HepG2 (cell line): ENCODE data around the gene RBBP8NL. TPM values are rescaled to one million over a fixed set of nuclear protein-coding genes. Genes with fewer than 3 reads are reported as not detected.
A peak's percentile ranks its signal among the peaks of the same experiment; 100 is the strongest.

Experiments used
- ATAC-seq: fragments of 200-7000 bp; cut with Tn5 transposase; 3 replicates; pipeline ENCODE4 v1.9.1; 2020; ENCODE audit warnings: mild to moderate bottlenecking, moderate library complexity
- BruUV-seq: library from RNA; stranded (reverse); fragments of 400-500 nt; replicated peaks from 2 replicates; lab custom pipeline; 2021; lab: Mats Ljungman, UMichigan
- CTCF ChIA-PET: fragments of 300-600 bp; formaldehyde crosslinking; extraction: SDS; loops from one replicate; lab custom pipeline; 2021; ENCODE audit warnings: low total read pairs, inconsistent platforms, low intra/inter-chr PET ratio; lab: Yijun Ruan, JAX
- POLR2A ChIA-PET: fragments of 350-600 bp; sonication (Branson Sonifier 250); formaldehyde crosslinking; loops from one replicate; lab custom pipeline; 2020; ENCODE audit warnings: antibody characterized with exemption, inconsistent platforms; lab: Yijun Ruan, JAX
- DNase-seq: peaks from one replicate; pipeline ENCODE4 v3.0.0-alpha.2; 2015; ENCODE audit warnings: low spot score
- FAIRE-seq: peaks from 3 replicates; lab custom pipeline; 2011; peaks lifted over from hg19 to GRCh38; lab: Jason Lieb, UNC
- H2AFZ ChIP-seq: one replicate; pipeline ENCODE4 v1.6.1; 2011; ENCODE audit warnings: low read length, inconsistent platforms
- H3K27ac ChIP-seq: fragments of 300-600 bp; 3 replicates; pipeline ENCODE4 v1.8.0; 2011; ENCODE audit warnings: mixed run types, mild to moderate bottlenecking, mixed read lengths, low read length, inconsistent platforms; ENCODE audit not compliant: insufficient read depth; ENCODE audit errors: extremely low read length
- H3K27me3 ChIP-seq, 2 experiments: fragments of 200-600 bp in 1 of 2; 2 replicates in 1 of 2; 3 replicates in 1 of 2; pipeline versions ENCODE4 v1.6.0 to v1.8.0; 2011; ENCODE audit warnings: low read length in 2 of 2, mild to moderate bottlenecking in 2 of 2, moderate library complexity in 2 of 2, inconsistent platforms in 1 of 2; ENCODE audit not compliant: insufficient read depth in 2 of 2, control insufficient read depth in 1 of 2
- H3K36me3 ChIP-seq, 2 experiments: fragments of 200-600 bp in 1 of 2; replicated peaks in 1 of 2; 2 replicates in 1 of 2; 3 replicates in 1 of 2; pipeline versions ENCODE4 v1.5.1 to v1.8.0; 2011; ENCODE audit warnings: low read length in 2 of 2, inconsistent platforms in 1 of 2; ENCODE audit not compliant: insufficient read depth in 2 of 2, control insufficient read depth in 1 of 2
- H3K4me1 ChIP-seq: 2 replicates; pipeline ENCODE4 v1.5.1; 2012; ENCODE audit warnings: low read length, inconsistent platforms; ENCODE audit not compliant: insufficient read depth
- H3K4me2 ChIP-seq: 2 replicates; pipeline ENCODE4 v1.6.0; 2011; ENCODE audit warnings: low read depth, low read length, inconsistent platforms
- H3K4me3 ChIP-seq, 3 experiments: fragments of 200-600 bp in 1 of 3; sonication (generic), shearing (Covaris generic) in 1 of 3; replicated peaks in 1 of 3; 2 replicates each; pipeline ENCODE4 v1.5.1; 2011 to 2016; ENCODE audit warnings: low read length in 3 of 3, inconsistent platforms in 2 of 3, low read depth in 2 of 3, mild to moderate bottlenecking in 2 of 3, control low read depth in 1 of 3, mixed read lengths in 1 of 3; ENCODE audit not compliant: insufficient read depth in 1 of 3
- H3K79me2 ChIP-seq: one replicate; pipeline ENCODE4 v1.6.1; 2011; ENCODE audit warnings: low read length, inconsistent platforms; ENCODE audit not compliant: insufficient read depth
- H3K9ac ChIP-seq: 2 replicates; pipeline ENCODE4 v1.6.0; 2011; ENCODE audit warnings: mild to moderate bottlenecking, low read depth, low read length, inconsistent platforms; ENCODE audit not compliant: insufficient read depth
- H3K9me3 ChIP-seq: 2 replicates; pipeline ENCODE4 v1.5.1; 2012; ENCODE audit warnings: mild to moderate bottlenecking, low read length
- H4K20me1 ChIP-seq: 2 replicates; pipeline ENCODE4 v1.6.0; 2011; ENCODE audit warnings: inconsistent platforms, mild to moderate bottlenecking, low read length, moderate library complexity; ENCODE audit not compliant: insufficient read depth
- ARNT2 ChIP-seq: sonication (generic); formaldehyde crosslinking; IDR thresholded peaks from 2 replicates; pipeline ENCODE4 v1.8.0; 2022; ENCODE audit warnings: mild to moderate bottlenecking, low read depth, missing genetic modification reagents, moderate library complexity
- ATM ChIP-seq: fragments of 450-650 bp; IDR thresholded peaks from 2 replicates; pipeline ENCODE4 v1.7.1; 2017; ENCODE audit warnings: mild to moderate bottlenecking, borderline replicate concordance
- CREBL2 ChIP-seq: sonication (generic); formaldehyde crosslinking; IDR thresholded peaks from 2 replicates; pipeline ENCODE4 v1.8.1; 2023; ENCODE audit warnings: missing genetic modification reagents, mild to moderate bottlenecking, borderline replicate concordance
- ETV6 ChIP-seq: sonication (generic); formaldehyde crosslinking; conservative IDR thresholded peaks from 2 replicates; pipeline ENCODE4 v1.4.0; 2020; ENCODE audit warnings: missing genetic modification reagents
- FOXO1 ChIP-seq: sonication (generic); formaldehyde crosslinking; IDR thresholded peaks from 2 replicates; pipeline ENCODE4 v1.4.0; 2020; ENCODE audit warnings: missing genetic modification reagents
- MAFK ChIP-seq, 2 experiments: IDR thresholded peaks in 1 of 2; conservative IDR thresholded peaks in 1 of 2; 2 replicates each; pipeline ENCODE4 v1.6.1; 2011; ENCODE audit warnings: improper control_type of control experiment in 2 of 2, low read length in 2 of 2
- MEIS2 ChIP-seq: sonication (generic); formaldehyde crosslinking; IDR thresholded peaks from 2 replicates; pipeline ENCODE4 v1.9.0; 2021; ENCODE audit warnings: mild to moderate bottlenecking, missing genetic modification reagents
- MIXL1 ChIP-seq: IDR thresholded peaks from 2 replicates; pipeline ENCODE4 v1.6.1; 2016
- MXD3 ChIP-seq: IDR thresholded peaks from 2 replicates; pipeline ENCODE4 v1.6.1; 2016; ENCODE audit warnings: mild to moderate bottlenecking, missing biosample characterization, missing genetic modification reagents
- NRL ChIP-seq: sonication (generic); formaldehyde crosslinking; IDR thresholded peaks from 2 replicates; pipeline ENCODE4 v1.5.0; 2020; ENCODE audit warnings: missing genetic modification reagents, mild to moderate bottlenecking, moderate library complexity, borderline replicate concordance
- PHB2 ChIP-seq: fragments of 450-650 bp; IDR thresholded peaks from 2 replicates; pipeline ENCODE4 v1.6.1; 2018; ENCODE audit not compliant: partially characterized antibody
- RNF219 ChIP-seq: sonication (generic); formaldehyde crosslinking; IDR thresholded peaks from 2 replicates; pipeline ENCODE4 v1.5.0; 2020; ENCODE audit warnings: mild to moderate bottlenecking, missing genetic modification reagents
- TERF1 ChIP-seq: sonication (generic); formaldehyde crosslinking; IDR thresholded peaks from 2 replicates; pipeline ENCODE4 v1.8.0; 2022; ENCODE audit warnings: mild to moderate bottlenecking, missing genetic modification reagents, moderate library complexity
- U2AF2 ChIP-seq: fragments of 200-400 bp; formaldehyde crosslinking; IDR thresholded peaks from 2 replicates; pipeline ENCODE4 v1.6.1; 2017; ENCODE audit warnings: low read depth, mild to moderate bottlenecking, low read length
- ZBTB21 ChIP-seq: sonication (generic); formaldehyde crosslinking; IDR thresholded peaks from 2 replicates; pipeline ENCODE4 v1.4.0; 2020; ENCODE audit warnings: missing genetic modification reagents
- ZC3H4 ChIP-seq: sonication (generic); formaldehyde crosslinking; IDR thresholded peaks from 2 replicates; pipeline ENCODE4 v1.4.0; 2020; ENCODE audit warnings: missing genetic modification reagents, borderline replicate concordance
- ZFP62 ChIP-seq: sonication (generic); formaldehyde crosslinking; IDR thresholded peaks from 2 replicates; pipeline ENCODE4 v1.4.0; 2020; ENCODE audit warnings: missing genetic modification reagents
- ZNF569 ChIP-seq: sonication (generic); formaldehyde crosslinking; IDR thresholded peaks from 2 replicates; pipeline ENCODE4 v1.5.0; 2020; ENCODE audit warnings: mild to moderate bottlenecking, missing genetic modification reagents, moderate library complexity, borderline replicate concordance
- WGBS: methylation state at CpG from one replicate; pipeline ENCODE4 v1.1.6; 2017; ENCODE audit warnings: low lambda C conversion rate; 5-methylcytosine and 5-hydroxymethylcytosine counted together
- in situ Hi-C: cut with HindIII; loops from 2 replicates; pipeline ENCODE4 v1.10.0; 2017; ENCODE audit warnings: low pct_unique_long_range_greater_than_20kb; ENCODE audit not compliant: extremely low pct_ligation_motif_present
- intact Hi-C: fragments of 100-400 bp; cut with micrococcal nuclease; formaldehyde crosslinking; loops from one replicate; pipeline ENCODE4 v1.10.0; 2022; ENCODE audit not compliant: unreplicated experiment
- polyA plus RNA-seq, 8 experiments: library from polyadenylated mRNA; depleted of rRNA in 3 of 8; stranded (reverse) in 7 of 8; unstranded in 1 of 8; fragments of >200 nt; fragmentation: Illumina TruSeq in 4 of 8; extraction: Trizol in 4 of 8; gene quantifications; 2 replicates each; pipeline versions ENCODE4 v1.2.1 to v1.2.3, GENCODE V29; 2011 to 2016; ENCODE audit warnings: low read depth in 4 of 8, missing spikeins in 1 of 8, mixed read lengths in 1 of 8; ENCODE audit not compliant: insufficient read depth in 1 of 8
- total RNA-seq, 5 experiments: library from RNA; depleted of rRNA; stranded (reverse); fragments of >200 nt; fragmentation: Illumina TruSeq; extraction: Trizol; gene quantifications; 2 replicates each; pipeline ENCODE4 v1.2.3, GENCODE V29; 2016; ENCODE audit warnings: low read depth in 1 of 5

RBBP8NL gene
- total and polyA plus RNA-seq, 2 of the 13 experiments (the other 11 are each of a cell fraction or from before 2014, with no cell fraction given), result 0.69 to 0.86 TPM

GRCh38 chr20:62411479-62412193 lies 15.7 kb downstream of the RBBP8NL start:
- Histone ChIP-seq H3K36me3 (no peaks in the 10 kb centered on the region), H2AFZ (no peak overlapping the region), H3K27ac (peak overlapping the region; percentile 17), H3K9ac (peak overlapping the region; percentile 35), H3K4me1 (peaks cover 64% of the 10 kb centered on the region), H3K79me2 (peaks cover under 1% of the 10 kb centered on the region), H3K4me2 (peak overlapping the region; percentile 91), H3K9me3 (no peaks in the 10 kb centered on the region), H3K27me3 (peaks cover 14 to 44% of the 10 kb centered on the region in 2 experiments), H3K4me3 (peak overlapping the region; percentile 13 to 70 (median 46); a peak in 5 of 6 replicates), H4K20me1 (no peaks in the 10 kb centered on the region)
- BruUV-seq, result no TSS peak
- DNase-seq (peak; percentile 60), FAIRE-seq (peak; percentile 93), ATAC-seq (peak; percentile 39)
- intact Hi-C loops (loop anchor here (5.0 kb wide), 2 partner anchors 76 to 206 kb away; no protein-coding TSS in a partner anchor), in situ Hi-C loops (loop anchor here (5.0 kb wide), 1 partner anchor 81 kb away; no protein-coding TSS in a partner anchor)
- POLR2A ChIA-PET, result interaction anchor here (1.0 to 3.2 kb wide), 12 partner anchors 12 to 404 kb away, joined by 3 to 31 read pairs (median 4); partner anchors contain the start of genes LAMA5, MRGBP and RPS21
- CTCF ChIA-PET, result interaction anchor here (1.6 kb wide), 1 partner anchor 110 kb away, joined by 4 read pairs; no protein-coding TSS in a partner anchor
- 9% methylated on average over 15 of the region's 24 CpGs for WGBS
- TF ChIP-seq MIXL1, result no peak
- 0 out of 2 replicates have a peak, but pooled peaks have one; percentile 41 for TF ChIP-seq ZC3H4 (CRISPR knock-in tag)
- no peak for TF ChIP-seq U2AF2
- no peak; the same call in 1 of the 2 replicates for TF ChIP-seq MEIS2 (CRISPR knock-in tag)
- TF ChIP-seq MAFK (conservative IDR thresholded peaks at IDR 0.05 in 1 of 2, IDR thresholded peaks at IDR 0.05 in 1 of 2; ENCODE audit: low read length in 2 of 2), result peak; percentile 35 to 53; a peak in 3 of 4 replicates
- no peak; the same call in 1 of the 2 replicates for TF ChIP-seq ARNT2 (CRISPR knock-in tag)
- TF ChIP-seq ETV6 (CRISPR knock-in tag), result no peak; the same call in 1 of the 2 replicates
- TF ChIP-seq NRL (CRISPR knock-in tag), result peak; percentile 51; the same call in 1 of the 2 replicates
- no peak for TF ChIP-seq ATM
- TF ChIP-seq MXD3 (CRISPR knock-in tag), result peak; percentile 61; the same call in 1 of the 2 replicates
- no peak for TF ChIP-seq PHB2
- no peak for TF ChIP-seq ZFP62 (CRISPR knock-in tag)
- TF ChIP-seq ZBTB21 (CRISPR knock-in tag), result no peak; the same call in 1 of the 2 replicates
- no peak for TF ChIP-seq CREBL2 (CRISPR knock-in tag)
- TF ChIP-seq ZNF569, result no peak
- 0 out of 2 replicates have a peak, but pooled peaks have one; percentile 39 for TF ChIP-seq FOXO1 (CRISPR knock-in tag)
- no peak for TF ChIP-seq TERF1 (CRISPR knock-in tag)
- no peak for TF ChIP-seq RNF219 (CRISPR knock-in tag)
